Posterior vena cava (tissue), 2 donors: ENCODE measurements around the gene NOS3. TPM values are rescaled to one million over a fixed set of nuclear protein-coding genes. Genes with fewer than 3 reads are reported as not detected.

Source experiments
- DNase-seq: peaks from one replicate; pipeline ENCODE4 v3.0.0-alpha.2; 2020; ENCODE audit warnings: low spot score
- intact Hi-C, 2 donors: fragments of 100-400 bp; cut with DNase I; formaldehyde crosslinking; loops; one replicate each; pipeline versions ENCODE4 v1.14.1 to v1.14.2; 2022 to 2023
- total RNA-seq, 2 donors: library from RNA; stranded (reverse); fragmentation: NEBNext Ultra II Directional; extraction: Animal tissue kit (Norgen Biotek cat#: 25700); gene quantifications; one replicate each; pipeline ENCODE4 v1.2.1, GENCODE V29; 2021
- donor health status: DM: yes; HTN: yes; CAD: no.
- donor health status: DM: yes; HTN: yes; CAD: no.

NOS3 gene
- total RNA-seq, 2 donors from 2014 or later, result 27.9 to 71.8 TPM

DNA sequence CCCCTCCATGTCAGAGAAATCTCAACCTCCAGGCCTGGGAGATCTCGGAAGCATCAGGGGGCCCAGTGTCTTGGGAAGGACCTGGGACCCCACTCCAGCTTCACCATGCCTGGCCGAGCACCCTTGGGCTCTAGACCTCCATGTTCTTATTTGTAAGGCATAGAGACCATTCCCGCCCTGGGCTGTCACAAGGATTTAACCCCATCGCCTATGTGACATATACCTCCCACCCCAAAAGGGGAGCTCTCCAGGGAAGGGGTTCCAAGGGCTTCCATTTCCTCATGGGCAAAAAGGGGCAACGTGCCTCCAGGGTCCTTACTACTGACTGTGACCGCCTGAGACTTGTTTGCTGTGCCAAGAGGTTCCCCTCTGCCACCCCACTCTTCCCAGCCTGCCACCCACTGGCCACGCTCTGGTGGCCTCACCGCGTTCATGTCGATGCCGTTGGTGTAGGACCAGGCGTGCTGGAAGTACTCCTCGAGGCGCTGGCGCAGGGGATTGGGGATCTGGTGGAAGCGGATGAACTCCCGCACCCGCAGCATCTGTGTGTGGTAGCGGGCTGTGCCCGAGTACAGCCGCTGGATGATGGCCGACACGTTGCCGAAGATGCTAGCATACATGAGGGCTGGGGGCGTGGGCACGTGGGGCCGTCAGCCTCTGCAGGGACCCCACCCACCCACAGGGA is 40.2 kb upstream of the NOS3 start:
- intact Hi-C loops, result no loop called here
- peak; percentile 78 for DNase-seq

GRCh38 chr7:150951181-150951520 is 39.7 kb upstream of the NOS3 start:
- DNase-seq, result no peak

DNA sequence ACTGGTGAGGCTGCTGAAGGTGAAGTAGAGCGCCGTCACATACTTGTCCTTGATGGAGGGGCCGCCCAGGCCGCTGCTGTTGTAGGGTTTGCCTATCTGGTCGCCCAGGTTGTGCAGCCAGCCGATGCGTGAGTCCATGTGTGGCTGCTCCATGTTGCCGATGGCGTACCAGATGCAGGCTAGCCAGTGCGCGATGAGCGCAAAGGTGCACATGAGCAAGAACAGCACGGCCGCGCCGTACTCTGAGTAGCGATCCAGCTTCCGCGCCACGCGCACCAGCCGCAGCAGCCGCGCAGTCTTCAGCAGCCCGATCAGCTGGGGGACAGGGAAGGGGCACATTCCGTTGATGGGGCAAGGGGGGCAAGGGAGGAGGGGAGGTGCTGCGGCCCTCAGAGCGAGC is 39.3 kb upstream of the NOS3 start:
- peak; percentile 79 for DNase-seq
- intact Hi-C loops, result no loop called here

More at GRCh38 chr7:150951181-150951520, 39.7 kb upstream of the NOS3 start:
- intact Hi-C loops, result no loop called here

- peak; percentile 76 for DNase-seq
- intact Hi-C loops, result no loop called here
These were observed 38.3 kb upstream of the NOS3 start for GRCh38 chr7:150952331-150953050.

GRCh38 chr7:150953061-150953997 is 37.5 kb upstream of the NOS3 start:
- no peak for DNase-seq
- intact Hi-C loops, result no loop called here

DNA sequence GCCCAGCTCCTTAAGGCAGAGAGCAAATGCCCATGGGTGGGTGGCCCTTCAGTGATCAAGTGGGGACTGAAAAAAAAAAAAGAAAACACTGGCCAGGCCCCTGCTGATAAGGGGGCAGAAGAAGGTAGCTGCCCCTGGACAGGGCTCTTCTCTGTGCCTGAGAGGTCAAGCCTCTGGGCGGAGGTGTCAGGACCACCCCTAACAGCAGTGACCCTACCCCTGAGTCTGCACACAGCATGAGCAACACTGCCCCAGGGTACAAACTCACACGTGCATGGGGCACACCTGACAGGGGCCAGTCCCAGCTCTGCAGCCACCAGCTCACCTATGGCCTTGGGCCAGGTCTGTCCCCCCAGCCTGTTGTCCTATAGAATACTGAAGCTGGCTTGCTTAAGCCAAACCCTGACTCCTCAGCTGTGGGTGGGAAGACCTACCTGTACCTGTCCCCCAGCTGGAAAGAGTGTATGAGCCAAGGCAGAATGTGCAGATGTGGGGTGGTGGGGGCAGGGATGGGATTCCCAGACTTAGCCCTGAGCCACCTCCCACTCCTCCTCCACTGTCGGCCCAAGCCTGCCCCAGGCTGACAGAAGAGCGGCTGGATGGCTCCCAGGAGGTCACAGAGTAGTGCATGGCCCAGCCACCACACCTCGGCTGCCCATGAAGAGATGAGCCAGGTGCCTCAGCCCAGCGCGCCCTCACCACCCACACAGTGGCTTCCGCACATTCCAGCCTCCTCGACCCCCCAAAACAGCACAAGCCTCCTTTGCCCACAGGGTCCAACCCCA is 36.4 kb upstream of the NOS3 start:
- intact Hi-C loops, result no loop called here
- DNase-seq, result no peak

DNA sequence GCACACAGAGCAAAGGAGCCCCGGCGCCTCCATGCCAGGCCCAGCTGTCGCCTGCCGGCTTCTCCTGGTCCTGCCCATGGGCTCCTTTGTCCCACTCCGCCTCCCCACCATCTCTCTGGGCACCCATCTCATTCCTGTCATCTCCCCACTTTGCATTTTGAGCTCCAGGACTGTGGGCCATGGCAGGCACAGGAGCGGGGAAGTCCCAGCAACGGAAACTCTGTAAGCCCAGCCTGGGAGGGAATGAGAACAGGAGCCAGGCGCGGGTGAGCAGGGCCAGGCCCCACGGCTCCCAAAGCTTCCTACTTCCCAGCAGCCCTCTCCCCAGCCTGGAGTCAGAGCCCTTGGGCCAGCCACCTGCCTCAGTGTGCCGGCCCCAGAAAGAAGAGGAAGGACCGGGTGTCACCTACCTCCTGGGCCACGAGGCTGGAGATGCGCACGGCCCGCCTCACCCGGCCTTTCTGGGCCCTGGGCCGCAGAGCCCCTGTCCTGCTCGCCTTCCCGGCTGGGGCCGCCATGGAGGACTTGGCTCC is 35.8 kb upstream of the NOS3 start:
- DNase-seq, result no peak
- intact Hi-C loops, result loop anchor here in 1 of 2 donors (5.0 kb wide), 1 partner anchor 58 kb away; no protein-coding TSS in a partner anchor

- intact Hi-C loops, result loop anchor here in 1 of 2 donors (5.0 kb wide), 1 partner anchor 58 kb away; no protein-coding TSS in a partner anchor
- no peak for DNase-seq
These were observed 35.1 kb upstream of the NOS3 start for GRCh38 chr7:150955519-150956394.

DNA sequence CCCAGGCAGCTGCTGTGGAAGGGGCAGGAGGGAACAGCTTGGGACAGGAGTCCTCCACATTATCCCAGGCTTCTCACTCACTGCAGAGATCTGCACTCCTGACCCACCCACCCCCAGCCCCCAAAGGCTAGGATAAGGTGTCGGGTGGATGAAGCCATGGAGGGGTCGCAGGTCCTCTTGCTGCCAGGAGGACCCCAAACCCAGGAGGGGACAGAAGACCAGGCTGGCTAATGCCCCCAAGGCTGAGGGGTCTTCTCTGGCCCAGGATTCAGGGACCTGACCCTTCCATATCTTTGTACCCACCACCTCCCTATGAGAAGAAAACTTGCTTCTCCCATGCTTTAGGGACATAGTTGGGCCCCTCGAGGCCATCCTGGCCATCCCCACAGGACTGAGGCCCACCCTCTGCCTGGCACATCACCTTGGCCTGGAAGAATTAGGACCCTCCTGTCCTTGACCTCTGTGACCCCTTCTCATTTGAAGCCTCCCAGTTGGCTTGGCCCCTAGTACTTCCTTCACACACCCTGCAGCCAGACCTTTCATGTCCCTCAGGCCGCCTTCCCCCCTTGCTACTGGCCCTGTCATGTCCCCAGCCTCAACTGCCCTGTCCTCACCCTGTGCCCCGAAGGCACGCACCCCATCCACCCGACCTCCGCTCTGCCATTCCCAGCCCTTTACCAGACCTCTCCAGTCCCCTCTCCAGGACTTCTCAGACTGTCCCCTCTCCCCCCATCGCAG is 34.3 kb upstream of the NOS3 start:
- intact Hi-C loops, result loop anchor here in 1 of 2 donors (5.0 kb wide), 1 partner anchor 59 kb away; no protein-coding TSS in a partner anchor
- DNase-seq, result no peak

DNA sequence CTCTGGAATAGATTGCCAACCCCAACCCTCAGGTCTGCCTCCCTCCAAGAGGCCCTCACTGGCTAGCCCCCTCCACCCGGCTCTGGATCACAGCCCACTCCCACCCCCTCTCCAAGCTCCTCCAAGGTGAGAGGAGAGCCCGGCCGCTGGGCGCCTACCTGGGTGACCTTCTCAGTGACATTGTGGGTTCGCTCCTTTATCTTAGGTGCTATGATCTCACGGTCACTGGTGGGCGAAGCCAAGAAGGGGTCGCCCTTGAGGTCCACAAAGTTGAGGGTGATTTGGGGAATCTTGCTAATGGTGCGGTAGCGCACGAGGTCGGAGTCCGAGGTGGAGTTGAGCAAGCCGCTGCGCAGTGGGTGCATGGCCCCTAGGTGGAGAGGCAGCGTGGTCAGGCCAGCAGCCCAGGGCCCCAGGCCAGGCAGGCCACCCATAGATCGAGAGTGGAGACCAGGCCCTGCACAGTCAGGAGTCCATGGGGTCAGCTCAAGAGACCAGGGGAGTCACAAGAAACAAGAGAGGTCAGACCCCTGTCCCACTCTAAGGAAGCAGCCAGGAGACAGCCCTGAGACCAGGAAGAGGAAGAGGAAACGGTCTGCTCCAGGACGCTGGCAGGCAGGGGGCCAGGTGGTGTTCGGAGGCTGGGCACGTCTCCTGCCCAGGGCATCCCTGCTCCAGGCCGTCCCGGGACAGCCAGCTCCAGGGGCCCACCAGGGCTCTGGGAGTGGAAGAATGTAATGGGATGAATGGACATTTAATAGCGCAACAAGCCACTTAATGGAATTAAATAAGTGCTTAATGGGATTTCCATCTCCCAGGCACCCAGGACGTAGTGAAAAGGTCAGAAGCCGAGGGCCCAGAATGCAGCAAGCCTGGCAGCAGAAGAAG is 33.4 kb upstream of the NOS3 start:
- DNase-seq, result no peak
- intact Hi-C loops, result loop anchor here in 1 of 2 donors (5.0 kb wide), 1 partner anchor 60 kb away; no protein-coding TSS in a partner anchor

DNA sequence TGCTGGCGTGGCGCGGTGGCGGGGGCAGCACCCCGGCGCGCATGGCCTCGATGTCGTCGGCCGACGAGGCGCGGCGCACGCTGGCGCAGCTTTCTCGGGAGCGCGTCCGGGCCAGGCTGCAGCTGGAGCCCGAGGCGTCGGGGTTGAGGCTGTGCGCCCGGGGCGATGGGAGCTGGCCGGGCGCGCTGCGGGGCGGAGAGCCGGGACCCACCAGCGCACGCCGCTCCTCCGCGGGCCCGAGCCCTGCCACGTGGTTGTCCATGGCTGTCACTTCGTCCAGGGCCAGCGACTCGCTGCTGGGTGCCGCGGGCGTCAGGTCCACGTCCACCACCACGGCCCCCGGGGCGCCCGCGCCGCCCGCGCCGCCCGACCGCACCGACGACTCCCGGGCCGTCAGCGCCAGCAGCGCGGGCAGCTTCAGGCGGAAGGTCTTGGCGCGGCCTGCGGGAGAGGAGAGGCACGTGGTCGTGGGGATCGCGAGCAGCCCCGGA is 32.7 kb upstream of the NOS3 start:
- intact Hi-C loops, result loop anchor here in 1 of 2 donors (5.0 kb wide), 1 partner anchor 61 kb away; no protein-coding TSS in a partner anchor
- DNase-seq, result no peak

- intact Hi-C loops, result loop anchor here in 1 of 2 donors (5.0 kb wide), 1 partner anchor 61 kb away; no protein-coding TSS in a partner anchor
- no peak for DNase-seq
These were observed 32.2 kb upstream of the NOS3 start for GRCh38 chr7:150958597-150958996.

DNA sequence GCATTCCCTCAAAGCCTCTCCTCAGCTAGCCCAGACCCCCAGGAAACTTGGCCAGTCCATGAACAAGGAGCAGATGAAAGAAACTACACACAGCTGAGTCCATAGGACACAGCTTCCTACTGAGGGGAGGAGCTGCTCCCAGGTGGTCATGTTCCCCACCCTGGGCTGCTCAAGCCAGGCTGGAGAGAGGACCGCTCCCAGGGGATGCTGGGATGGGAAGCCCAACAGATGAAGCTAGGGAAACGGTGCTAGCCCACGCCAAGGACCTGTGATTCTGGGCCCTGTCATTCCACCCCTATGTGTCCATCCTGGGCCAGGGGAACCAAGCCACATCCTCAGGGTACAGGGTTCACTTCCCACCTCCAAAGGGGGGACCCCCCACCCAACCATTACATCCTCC is 31.7 kb upstream of the NOS3 start:
- no peak for DNase-seq

DNA sequence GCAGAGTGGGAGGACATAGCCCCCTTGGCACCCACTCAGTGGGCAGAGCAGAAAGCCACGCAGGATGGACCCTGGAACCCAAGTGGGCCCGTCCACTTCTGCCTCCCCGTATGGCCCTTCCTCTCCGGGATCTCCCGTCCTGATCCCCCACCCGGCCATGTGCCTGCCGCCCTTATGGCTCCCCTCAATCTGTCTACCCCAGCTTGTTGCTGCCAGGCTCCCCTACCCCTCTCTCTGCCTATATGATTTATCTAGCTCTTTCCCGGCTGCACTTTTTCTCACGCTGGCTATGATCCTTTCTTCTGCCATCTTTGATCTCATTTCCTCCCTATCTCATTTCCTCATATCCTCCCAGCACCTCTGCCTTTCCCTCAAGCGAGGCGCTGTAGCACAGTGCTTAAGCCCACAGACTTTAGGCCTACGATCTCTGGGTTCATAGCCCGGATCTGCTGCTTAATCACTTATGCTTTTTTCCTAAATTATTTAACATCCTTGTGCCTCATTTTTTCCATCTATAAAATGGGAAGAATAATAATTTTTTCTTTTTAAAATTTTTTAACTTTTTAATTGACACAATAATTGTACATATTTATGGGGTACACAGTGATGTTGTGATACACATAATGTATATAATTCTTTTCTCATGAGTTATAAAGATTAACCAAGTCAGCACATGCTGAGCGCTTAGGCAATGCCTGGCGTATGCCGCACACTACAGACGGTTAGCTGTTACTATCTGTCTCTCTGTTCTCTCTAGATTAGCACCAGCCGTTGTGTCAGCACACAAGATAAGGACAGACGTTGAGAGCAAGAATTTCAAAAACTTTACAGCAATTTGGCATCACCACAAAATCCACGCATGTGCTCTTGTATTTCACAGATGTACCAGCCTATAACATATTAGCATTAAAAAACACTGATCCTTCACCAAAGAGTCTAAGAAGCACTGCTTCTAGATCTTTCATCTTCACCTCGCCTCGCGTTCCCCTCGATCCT is 30.8 kb upstream of the NOS3 start:
- no peak for DNase-seq
- intact Hi-C loops, result loop anchor here in 1 of 2 donors (5.0 kb wide), 1 partner anchor 63 kb away; no protein-coding TSS in a partner anchor

More for the DNA sequence above, 31.7 kb upstream of the NOS3 start:
- intact Hi-C loops, result loop anchor here in 1 of 2 donors (5.0 kb wide), 1 partner anchor 62 kb away; no protein-coding TSS in a partner anchor
